ENCODE measurements around the gene TAF1D.

DNA sequence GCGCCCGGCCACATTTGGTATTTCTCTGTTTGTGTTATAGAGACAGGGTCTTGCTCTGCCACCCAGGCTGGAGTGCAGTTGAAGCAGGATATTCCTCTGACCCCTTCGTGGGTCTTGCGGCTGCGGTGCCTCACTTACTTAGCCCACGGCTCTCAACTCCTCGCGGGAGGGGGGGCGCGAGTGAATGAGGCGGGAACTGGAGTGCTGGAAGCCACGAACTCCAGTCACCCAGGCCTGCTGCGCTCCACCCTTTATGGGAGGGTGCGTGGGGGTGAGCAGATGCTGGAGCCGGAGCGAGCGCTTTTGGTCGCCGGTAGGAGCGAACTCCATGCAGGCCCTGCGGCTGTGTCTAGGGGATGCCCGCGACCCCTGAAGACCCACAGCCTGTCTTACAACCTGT, 2.0 kb upstream of the TAF1D start:
- TF ChIP-seq EP300 (conservative IDR thresholded peaks at IDR 0.05; ENCODE audit: poor library complexity, severe bottlenecking) (no peak), EZH2 (IDR thresholded peaks at IDR 0.05; ENCODE audit: borderline replicate concordance, insufficient read depth, low read length, poor library complexity, severe bottlenecking) (no peak), POLR2AphosphoS5 (IDR thresholded peaks at IDR 0.05) (no peak), TAF1 (IDR thresholded peaks at IDR 0.05; ENCODE audit: low read depth) (no peak), MXI1 (conservative IDR thresholded peaks at IDR 0.05; ENCODE audit: poor library complexity, severe bottlenecking) (no peak), SMC3 (conservative IDR thresholded peaks at IDR 0.05; ENCODE audit: poor library complexity) (no peak)
- TF ChIP-seq, protein P1, sequence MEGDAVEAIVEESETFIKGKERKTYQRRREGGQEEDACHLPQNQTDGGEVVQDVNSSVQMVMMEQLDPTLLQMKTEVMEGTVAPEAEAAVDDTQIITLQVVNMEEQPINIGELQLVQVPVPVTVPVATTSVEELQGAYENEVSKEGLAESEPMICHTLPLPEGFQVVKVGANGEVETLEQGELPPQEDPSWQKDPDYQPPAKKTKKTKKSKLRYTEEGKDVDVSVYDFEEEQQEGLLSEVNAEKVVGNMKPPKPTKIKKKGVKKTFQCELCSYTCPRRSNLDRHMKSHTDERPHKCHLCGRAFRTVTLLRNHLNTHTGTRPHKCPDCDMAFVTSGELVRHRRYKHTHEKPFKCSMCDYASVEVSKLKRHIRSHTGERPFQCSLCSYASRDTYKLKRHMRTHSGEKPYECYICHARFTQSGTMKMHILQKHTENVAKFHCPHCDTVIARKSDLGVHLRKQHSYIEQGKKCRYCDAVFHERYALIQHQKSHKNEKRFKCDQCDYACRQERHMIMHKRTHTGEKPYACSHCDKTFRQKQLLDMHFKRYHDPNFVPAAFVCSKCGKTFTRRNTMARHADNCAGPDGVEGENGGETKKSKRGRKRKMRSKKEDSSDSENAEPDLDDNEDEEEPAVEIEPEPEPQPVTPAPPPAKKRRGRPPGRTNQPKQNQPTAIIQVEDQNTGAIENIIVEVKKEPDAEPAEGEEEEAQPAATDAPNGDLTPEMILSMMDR (IDR thresholded peaks at IDR 0.05; ENCODE audit: poor library complexity, severe bottlenecking) = no peak
- TF ChIP-seq, protein P2, sequence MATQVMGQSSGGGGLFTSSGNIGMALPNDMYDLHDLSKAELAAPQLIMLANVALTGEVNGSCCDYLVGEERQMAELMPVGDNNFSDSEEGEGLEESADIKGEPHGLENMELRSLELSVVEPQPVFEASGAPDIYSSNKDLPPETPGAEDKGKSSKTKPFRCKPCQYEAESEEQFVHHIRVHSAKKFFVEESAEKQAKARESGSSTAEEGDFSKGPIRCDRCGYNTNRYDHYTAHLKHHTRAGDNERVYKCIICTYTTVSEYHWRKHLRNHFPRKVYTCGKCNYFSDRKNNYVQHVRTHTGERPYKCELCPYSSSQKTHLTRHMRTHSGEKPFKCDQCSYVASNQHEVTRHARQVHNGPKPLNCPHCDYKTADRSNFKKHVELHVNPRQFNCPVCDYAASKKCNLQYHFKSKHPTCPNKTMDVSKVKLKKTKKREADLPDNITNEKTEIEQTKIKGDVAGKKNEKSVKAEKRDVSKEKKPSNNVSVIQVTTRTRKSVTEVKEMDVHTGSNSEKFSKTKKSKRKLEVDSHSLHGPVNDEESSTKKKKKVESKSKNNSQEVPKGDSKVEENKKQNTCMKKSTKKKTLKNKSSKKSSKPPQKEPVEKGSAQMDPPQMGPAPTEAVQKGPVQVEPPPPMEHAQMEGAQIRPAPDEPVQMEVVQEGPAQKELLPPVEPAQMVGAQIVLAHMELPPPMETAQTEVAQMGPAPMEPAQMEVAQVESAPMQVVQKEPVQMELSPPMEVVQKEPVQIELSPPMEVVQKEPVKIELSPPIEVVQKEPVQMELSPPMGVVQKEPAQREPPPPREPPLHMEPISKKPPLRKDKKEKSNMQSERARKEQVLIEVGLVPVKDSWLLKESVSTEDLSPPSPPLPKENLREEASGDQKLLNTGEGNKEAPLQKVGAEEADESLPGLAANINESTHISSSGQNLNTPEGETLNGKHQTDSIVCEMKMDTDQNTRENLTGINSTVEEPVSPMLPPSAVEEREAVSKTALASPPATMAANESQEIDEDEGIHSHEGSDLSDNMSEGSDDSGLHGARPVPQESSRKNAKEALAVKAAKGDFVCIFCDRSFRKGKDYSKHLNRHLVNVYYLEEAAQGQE (IDR thresholded peaks at IDR 0.05; ENCODE audit: borderline replicate concordance) = no peak
